Measurements from ENCODE around the gene TRMT112.

DNA sequence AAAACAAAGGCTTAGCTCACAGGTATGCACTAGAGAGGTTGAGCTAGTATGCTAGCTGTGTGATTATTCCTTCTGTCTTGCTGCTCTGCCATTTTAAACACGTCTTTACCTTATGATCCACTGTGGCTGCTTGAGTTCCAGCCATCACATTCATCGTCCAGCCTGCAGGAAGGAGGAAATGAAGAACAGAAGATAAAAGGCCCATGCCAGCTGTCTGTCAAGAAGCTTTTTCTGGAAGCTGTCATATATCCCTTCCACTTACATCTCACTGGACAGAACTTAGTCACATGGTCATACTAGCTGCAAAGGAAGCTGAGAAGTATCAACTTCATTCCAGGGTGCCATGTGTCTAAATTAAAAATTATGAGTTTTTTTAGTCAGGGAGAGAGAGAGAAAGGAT, 10.0 kb upstream of the TRMT112 start:
- TF ChIP-seq, protein P1, sequence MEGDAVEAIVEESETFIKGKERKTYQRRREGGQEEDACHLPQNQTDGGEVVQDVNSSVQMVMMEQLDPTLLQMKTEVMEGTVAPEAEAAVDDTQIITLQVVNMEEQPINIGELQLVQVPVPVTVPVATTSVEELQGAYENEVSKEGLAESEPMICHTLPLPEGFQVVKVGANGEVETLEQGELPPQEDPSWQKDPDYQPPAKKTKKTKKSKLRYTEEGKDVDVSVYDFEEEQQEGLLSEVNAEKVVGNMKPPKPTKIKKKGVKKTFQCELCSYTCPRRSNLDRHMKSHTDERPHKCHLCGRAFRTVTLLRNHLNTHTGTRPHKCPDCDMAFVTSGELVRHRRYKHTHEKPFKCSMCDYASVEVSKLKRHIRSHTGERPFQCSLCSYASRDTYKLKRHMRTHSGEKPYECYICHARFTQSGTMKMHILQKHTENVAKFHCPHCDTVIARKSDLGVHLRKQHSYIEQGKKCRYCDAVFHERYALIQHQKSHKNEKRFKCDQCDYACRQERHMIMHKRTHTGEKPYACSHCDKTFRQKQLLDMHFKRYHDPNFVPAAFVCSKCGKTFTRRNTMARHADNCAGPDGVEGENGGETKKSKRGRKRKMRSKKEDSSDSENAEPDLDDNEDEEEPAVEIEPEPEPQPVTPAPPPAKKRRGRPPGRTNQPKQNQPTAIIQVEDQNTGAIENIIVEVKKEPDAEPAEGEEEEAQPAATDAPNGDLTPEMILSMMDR (conservative IDR thresholded peaks at IDR 0.05 in 1 of 2, IDR thresholded peaks at IDR 0.05 in 1 of 2; ENCODE audit: extremely low read depth in 1 of 2, insufficient read depth in 1 of 2, low read depth in 1 of 2, low read length in 2 of 2) = no peak
- TF ChIP-seq EZH2 (IDR thresholded peaks at IDR 0.05; ENCODE audit: borderline replicate concordance, low read length) = no peak
